Coronary artery (tissue), 2 donors: ENCODE results near the gene COX8A.
"Not testable (repeated sequence)": the region's sequence is repeated elsewhere in the genome, so short reads cannot be mapped to it uniquely, and the experiment has no call there.

Experiments
- DNase-seq: peaks from one replicate; pipeline ENCODE4 v3.0.0-alpha.2; 2017; ENCODE audit warnings: low spot score
- H3K27ac ChIP-seq, 2 donors: fragments of 200-600 bp; sonication (generic); one replicate each; pipeline ENCODE4 v1.5.1; 2016 to 2019
- H3K4me3 ChIP-seq: fragments of 200-600 bp; sonication (generic); 2 replicates; pipeline ENCODE4 v1.5.1; 2016; ENCODE audit warnings: mild to moderate bottlenecking, moderate library complexity
- CTCF ChIP-seq: fragments of 200-600 bp; sonication (generic); IDR thresholded peaks from one replicate; pipeline ENCODE4 v1.5.1; 2019; ENCODE audit warnings: antibody characterized with exemption

Gene COX8A

DNA sequence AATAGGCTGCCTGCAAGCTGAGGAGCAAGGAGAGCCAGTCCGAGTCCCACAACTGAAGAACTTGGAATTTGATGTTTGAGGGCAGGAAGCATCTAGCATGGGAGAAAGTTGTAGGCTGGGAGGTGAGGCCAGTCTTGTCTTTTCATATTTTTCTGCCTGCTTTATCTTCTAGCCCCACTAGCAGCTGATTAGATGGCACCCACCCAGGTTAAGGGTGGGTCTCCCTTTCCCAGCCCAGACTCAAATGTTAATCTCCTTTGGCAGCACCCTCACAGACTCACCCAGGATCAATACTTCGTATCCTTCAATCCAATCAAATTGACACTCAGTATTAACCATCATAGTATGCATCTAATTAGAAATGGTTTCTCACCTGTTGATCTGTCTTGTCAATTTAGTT is 5.0 kb upstream of the COX8A start:
- Histone ChIP-seq H3K27ac (no peak overlapping the region), H3K4me3 (no peak overlapping the region)
- TF ChIP-seq CTCF: no peak
- no peak for DNase-seq

DNA sequence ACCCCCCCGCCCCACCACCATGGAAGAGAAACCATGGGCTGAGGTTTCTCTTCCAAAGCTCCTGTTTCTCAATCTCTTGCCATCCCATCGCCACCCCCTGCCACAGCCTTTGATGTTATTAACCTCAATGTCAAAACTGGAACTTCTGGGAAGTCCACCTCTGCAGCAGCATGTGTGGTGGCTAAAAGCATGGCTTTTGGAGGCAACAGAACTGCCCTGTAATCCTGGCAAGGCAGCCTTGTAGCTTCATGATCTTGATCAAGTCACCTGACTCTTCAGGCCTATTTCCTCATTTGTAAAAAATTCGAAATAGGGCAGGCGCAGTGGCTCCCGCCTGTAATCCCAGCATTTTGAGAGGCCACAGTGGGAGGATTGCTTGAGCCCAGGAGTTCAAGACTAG is 3.5 kb upstream of the COX8A start:
- no peak overlapping the region for H3K4me3 ChIP-seq
- no peak overlapping the region for H3K27ac ChIP-seq
- no peak for DNase-seq
- TF ChIP-seq CTCF: no peak

DNA sequence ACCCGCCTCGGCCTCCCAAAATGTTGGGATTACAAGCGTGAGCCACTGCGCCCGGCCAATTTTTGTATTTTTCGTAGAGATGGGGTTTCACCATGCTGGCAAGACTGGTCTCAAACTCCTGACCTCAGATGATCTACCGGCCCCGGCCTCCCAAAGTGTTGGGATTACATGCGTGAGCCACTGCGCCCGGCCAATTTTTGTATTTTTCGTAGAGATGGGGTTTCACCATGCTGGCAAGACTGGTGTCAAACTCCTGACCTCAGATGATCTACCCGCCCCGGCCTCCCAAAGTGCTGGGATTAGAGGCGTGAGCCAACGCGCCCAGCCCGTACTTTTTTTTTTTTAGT is 535 bp upstream of the COX8A start:
- H3K27ac ChIP-seq, DNase-seq: not testable (repeated sequence)
- peak overlapping the region; percentile 17 for H3K4me3 ChIP-seq

DNA sequence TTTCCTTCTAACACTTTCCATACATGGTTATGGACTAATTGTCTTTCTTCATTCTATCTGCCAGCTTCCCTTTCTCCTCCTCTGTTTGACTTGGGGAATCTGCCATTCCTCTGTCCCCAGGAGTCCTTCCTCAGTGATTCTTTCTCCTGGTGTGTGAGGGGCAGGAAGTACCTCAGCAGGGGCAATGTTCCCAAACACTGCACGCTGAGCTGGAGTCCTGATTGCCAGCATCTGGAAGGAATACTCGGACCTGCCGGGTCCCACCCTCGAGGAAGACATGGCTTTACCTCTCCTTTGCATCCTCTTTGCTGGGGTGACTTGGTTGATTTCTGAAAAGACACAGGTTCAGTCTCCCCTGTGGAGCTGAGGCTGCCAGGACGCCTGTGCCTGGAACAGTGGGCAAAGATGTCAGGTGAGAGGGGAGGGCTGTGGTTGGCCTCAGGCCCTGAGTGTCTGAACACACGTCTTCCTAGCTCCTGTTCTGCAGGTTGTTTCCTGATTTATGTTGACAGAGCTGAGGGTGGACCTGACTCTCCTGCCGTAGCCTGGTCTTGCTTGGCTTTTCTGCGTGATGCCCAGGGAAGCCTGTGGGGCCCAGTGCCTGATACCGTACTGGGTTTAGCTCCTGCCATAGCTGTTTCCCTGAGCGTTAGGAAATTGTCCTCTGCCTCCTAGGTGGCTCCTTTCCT is 4.3 kb downstream of the COX8A start:
- no peak for TF ChIP-seq CTCF

DNA sequence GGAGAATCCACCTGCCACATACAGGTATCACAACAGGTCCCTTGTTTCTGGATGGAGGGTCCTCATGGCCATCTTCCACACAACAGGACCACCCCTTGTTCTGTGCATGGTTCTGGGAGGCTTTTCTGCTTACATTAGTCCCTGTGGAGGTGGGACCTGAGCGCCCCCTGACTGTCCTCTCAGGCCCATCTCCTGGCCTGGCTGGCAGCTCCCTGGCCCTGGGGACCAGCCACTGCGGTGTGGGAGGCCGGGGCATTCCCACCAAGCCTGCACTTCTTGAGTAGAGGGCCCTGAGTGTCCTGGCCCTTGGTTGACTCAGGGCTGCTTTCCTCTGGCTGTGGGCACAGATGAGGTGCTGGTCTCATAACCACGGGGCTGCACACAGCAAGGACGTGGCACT is 5.0 kb downstream of the COX8A start:
- H3K27ac ChIP-seq: no peak overlapping the region
- no peak for TF ChIP-seq CTCF
- no peak for DNase-seq
- no peak overlapping the region for H3K4me3 ChIP-seq

More for the DNA sequence above, 4.3 kb downstream of the COX8A start:
- no peak overlapping the region for H3K4me3 ChIP-seq
- DNase-seq: no peak
- H3K27ac ChIP-seq: no peak overlapping the region

GRCh38 chr11:63985812-63986155 is 11.4 kb downstream of the COX8A start:
- peak overlapping the region; percentile 73 to 90 for H3K27ac ChIP-seq
- DNase-seq: peak; percentile 78
- TF ChIP-seq CTCF: no peak
- H3K4me3 ChIP-seq: peak overlapping the region; percentile 88

GRCh38 chr11:63986156-63986931 is 11.9 kb downstream of the COX8A start, which contains the start of gene OTUB1:
Gene OTUB1 (plus strand): TSS chr11:63986438. CDS start chr11:63986457, 19 bp downstream.
- TF ChIP-seq CTCF: no peak
- DNase-seq: peak; percentile 94
- Histone ChIP-seq H3K4me3 (peak within 1 kb of the TSS; percentile 88), H3K27ac (peak within 1 kb of the TSS; percentile 73 to 90)
